C4-2B (cell line): ENCODE measurements around the gene KCNH6.

ENCODE experiments used
- ZFX ChIP-seq: fragments of 450-650 bp; IDR thresholded peaks from 2 replicates; pipeline ENCODE4 v1.6.1; 2017
- TF ChIP-seq, protein P1 (sequence below): fragments of 450-650 bp; conservative IDR thresholded peaks from 2 replicates; pipeline ENCODE4 v1.5.1; 2017; ENCODE audit warnings: mild to moderate bottlenecking

DNA sequence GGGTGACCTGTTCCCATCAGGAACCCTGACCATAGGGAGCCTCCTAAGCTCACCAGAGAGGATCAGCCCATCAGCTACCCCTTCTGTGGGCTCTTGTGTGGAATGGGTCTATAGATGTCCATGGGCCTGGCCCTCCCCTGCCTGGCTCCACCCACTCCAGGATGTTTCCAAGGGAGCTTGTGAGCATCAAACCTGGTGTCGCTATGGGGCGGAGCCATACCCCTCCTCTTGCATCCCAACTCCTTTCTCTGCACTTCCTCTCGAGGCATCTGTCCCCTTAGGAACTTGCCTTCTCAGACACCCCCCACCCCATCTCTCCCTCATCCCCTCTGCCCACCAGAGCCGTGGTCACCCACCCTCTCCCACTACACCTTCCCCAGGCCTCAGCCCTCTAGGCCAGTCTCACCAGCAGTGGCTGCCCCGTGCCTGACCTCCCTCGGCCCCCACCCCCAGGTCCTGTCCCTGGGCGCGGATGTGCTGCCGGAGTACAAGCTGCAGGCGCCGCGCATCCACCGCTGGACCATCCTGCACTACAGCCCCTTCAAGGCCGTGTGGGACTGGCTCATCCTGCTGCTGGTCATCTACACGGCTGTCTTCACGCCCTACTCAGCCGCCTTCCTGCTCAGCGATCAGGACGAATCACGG is 10.4 kb downstream of the KCNH6 start:
- TF ChIP-seq, protein P1, sequence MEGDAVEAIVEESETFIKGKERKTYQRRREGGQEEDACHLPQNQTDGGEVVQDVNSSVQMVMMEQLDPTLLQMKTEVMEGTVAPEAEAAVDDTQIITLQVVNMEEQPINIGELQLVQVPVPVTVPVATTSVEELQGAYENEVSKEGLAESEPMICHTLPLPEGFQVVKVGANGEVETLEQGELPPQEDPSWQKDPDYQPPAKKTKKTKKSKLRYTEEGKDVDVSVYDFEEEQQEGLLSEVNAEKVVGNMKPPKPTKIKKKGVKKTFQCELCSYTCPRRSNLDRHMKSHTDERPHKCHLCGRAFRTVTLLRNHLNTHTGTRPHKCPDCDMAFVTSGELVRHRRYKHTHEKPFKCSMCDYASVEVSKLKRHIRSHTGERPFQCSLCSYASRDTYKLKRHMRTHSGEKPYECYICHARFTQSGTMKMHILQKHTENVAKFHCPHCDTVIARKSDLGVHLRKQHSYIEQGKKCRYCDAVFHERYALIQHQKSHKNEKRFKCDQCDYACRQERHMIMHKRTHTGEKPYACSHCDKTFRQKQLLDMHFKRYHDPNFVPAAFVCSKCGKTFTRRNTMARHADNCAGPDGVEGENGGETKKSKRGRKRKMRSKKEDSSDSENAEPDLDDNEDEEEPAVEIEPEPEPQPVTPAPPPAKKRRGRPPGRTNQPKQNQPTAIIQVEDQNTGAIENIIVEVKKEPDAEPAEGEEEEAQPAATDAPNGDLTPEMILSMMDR, result no peak
- no peak for TF ChIP-seq ZFX
